Keratinocyte (primary cell): ENCODE data around the gene MAPK4. TPM values are rescaled to one million over a fixed set of nuclear protein-coding genes. Genes with fewer than 3 reads are reported as not detected.
"Not testable (repeated sequence)": the region's sequence is repeated elsewhere in the genome, so short reads cannot be mapped to it uniquely, and the experiment has no call there.

ENCODE experiments used
- DNase-seq: peaks from one replicate; pipeline ENCODE4 v3.0.0-alpha.2; 2011; ENCODE audit warnings: low read depth, missing footprints, low spot score
- FAIRE-seq: peaks from 2 replicates; lab custom pipeline; 2011; peaks lifted over from hg19 to GRCh38; lab: Jason Lieb, UNC
- H2AFZ ChIP-seq: 2 replicates; pipeline ENCODE4 v1.6.0; 2012; ENCODE audit warnings: low read length, control low read depth, inconsistent platforms; ENCODE audit not compliant: control insufficient read depth
- H3K27ac ChIP-seq: 2 replicates; pipeline ENCODE4 v1.5.1; 2011; ENCODE audit warnings: low read length; ENCODE audit not compliant: control insufficient read depth, insufficient read depth
- H3K27me3 ChIP-seq: 3 replicates; pipeline ENCODE4 v1.6.0; 2011; ENCODE audit warnings: low read length; ENCODE audit not compliant: control insufficient read depth, insufficient read depth; ENCODE audit errors: extremely low read depth
- H3K36me3 ChIP-seq, 2 experiments: 2 replicates in 1 of 2; 3 replicates in 1 of 2; pipeline ENCODE4 v1.5.1; 2011; ENCODE audit warnings: low read length in 2 of 2, mild to moderate bottlenecking in 1 of 2; ENCODE audit not compliant: control insufficient read depth in 2 of 2, insufficient read depth in 2 of 2; ENCODE audit errors: extremely low read depth in 1 of 2
- H3K4me1 ChIP-seq: 3 replicates; pipeline ENCODE4 v1.5.1; 2011; ENCODE audit warnings: low read length; ENCODE audit not compliant: control insufficient read depth, insufficient read depth; ENCODE audit errors: extremely low read depth
- H3K4me2 ChIP-seq: 3 replicates; pipeline ENCODE4 v1.6.0; 2011; ENCODE audit warnings: low read depth, low read length; ENCODE audit not compliant: control insufficient read depth, insufficient read depth; ENCODE audit errors: extremely low read depth
- H3K4me3 ChIP-seq, 3 experiments: fragments of 200-600 bp in 1 of 3; sonication (generic) in 1 of 3; 2 replicates in 2 of 3; 3 replicates in 1 of 3; pipeline ENCODE4 v1.5.1; 2011 to 2016; ENCODE audit warnings: low read length in 3 of 3, mild to moderate bottlenecking in 3 of 3, control low read depth in 2 of 3, inconsistent platforms in 1 of 3, low read depth in 1 of 3, mixed read lengths in 1 of 3, mixed run types in 1 of 3, moderate library complexity in 1 of 3; ENCODE audit not compliant: control insufficient read depth in 2 of 3, insufficient read depth in 2 of 3; ENCODE audit errors: extremely low read depth in 1 of 3
- H3K79me2 ChIP-seq: 2 replicates; pipeline ENCODE4 v1.6.0; 2012; ENCODE audit warnings: low read length; ENCODE audit not compliant: control insufficient read depth, insufficient read depth
- H3K9ac ChIP-seq: 3 replicates; pipeline ENCODE4 v1.6.0; 2011; ENCODE audit warnings: low read length; ENCODE audit not compliant: control insufficient read depth, insufficient read depth; ENCODE audit errors: extremely low read depth
- H3K9me1 ChIP-seq: 3 replicates; pipeline ENCODE4 v1.6.0; 2011; ENCODE audit warnings: low read length; ENCODE audit not compliant: control insufficient read depth, insufficient read depth; ENCODE audit errors: extremely low read depth
- H3K9me3 ChIP-seq: 2 replicates; pipeline ENCODE4 v1.5.1; 2012; ENCODE audit warnings: low read depth, low read length; ENCODE audit not compliant: control insufficient read depth
- H4K20me1 ChIP-seq: 3 replicates; pipeline ENCODE4 v1.6.0; 2011; ENCODE audit warnings: low read length; ENCODE audit not compliant: control insufficient read depth, insufficient read depth; ENCODE audit errors: extremely low read depth
- EZH2 ChIP-seq: IDR thresholded peaks from one replicate; pipeline ENCODE4 v1.6.1; 2012; ENCODE audit warnings: inconsistent platforms, mild to moderate bottlenecking, low read length, moderate library complexity
- dilution Hi-C: fragments of 300-500 bp; cut with MboI; formaldehyde crosslinking; loops from one replicate; pipeline ENCODE4 v1.7.0; 2020; ENCODE audit warnings: low sequenced_read_pairs; ENCODE audit not compliant: extremely low pct_ligation_motif_present
- polyA plus RNA-seq, 5 experiments: library from polyadenylated mRNA; depleted of rRNA in 3 of 5; stranded (reverse) in 3 of 5; stranded (forward) in 1 of 5; unstranded in 1 of 5; fragments of >200 nt; gene quantifications; 1 replicate in 1 of 5; 2 replicates in 3 of 5; 3 replicates in 1 of 5; pipeline versions ENCODE4 v1.2.1 to v1.2.3, GENCODE V29; 2011 to 2012; ENCODE audit warnings: missing spikeins in 2 of 5, low read depth in 1 of 5, low replicate concordance in 1 of 5
- TF ChIP-seq, protein P1 (sequence below), 3 experiments: IDR thresholded peaks in 1 of 3; conservative IDR thresholded peaks in 1 of 3; optimal IDR thresholded peaks in 1 of 3; 2 replicates in 2 of 3; 3 replicates in 1 of 3; pipeline versions ENCODE3 to v1.5.1; 2011; ENCODE audit warnings: low read length in 3 of 3, mild to moderate bottlenecking in 3 of 3, moderate library complexity in 2 of 3, control low read depth in 1 of 3, inconsistent platforms in 1 of 3; ENCODE audit not compliant: insufficient read depth in 2 of 3; ENCODE audit errors: extremely low read depth in 1 of 3

MAPK4 gene
- polyA plus RNA-seq, 1 donor (not counting 4 experiments of a cell fraction or from before 2014, with no cell fraction given), result not detected

DNA sequence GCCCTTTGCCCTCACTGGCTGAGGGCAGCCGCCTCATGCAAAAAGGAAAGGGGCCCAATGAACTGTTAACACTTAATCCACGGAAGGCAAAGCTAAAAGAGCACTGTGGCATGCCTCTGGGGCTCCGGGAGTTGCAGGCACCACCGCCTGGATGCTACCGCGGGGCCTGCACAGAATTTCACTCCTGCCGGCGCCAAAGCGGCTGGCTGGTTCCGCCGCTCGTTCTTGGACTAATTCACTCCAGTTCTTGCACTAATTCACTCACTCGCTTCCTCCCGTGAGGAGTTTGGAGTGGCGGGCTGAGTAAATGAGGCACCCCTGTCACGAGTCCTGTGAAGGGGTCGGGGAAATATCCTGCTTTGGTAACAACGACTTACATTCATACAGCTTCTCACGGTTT, 14.0 kb upstream of the MAPK4 start:
- H3K9ac ChIP-seq, result no peak overlapping the region
- no peaks in the 10 kb centered on the region for H3K4me1 ChIP-seq
- FAIRE-seq (no peak), DNase-seq (no peak)
- no peaks in the 10 kb centered on the region for H3K9me3 ChIP-seq
- H3K9me1 ChIP-seq, result no peaks in the 10 kb centered on the region
- no peaks in the 10 kb centered on the region for H4K20me1 ChIP-seq
- H3K4me2 ChIP-seq, result no peak overlapping the region
- no peak overlapping the region for H3K4me3 ChIP-seq
- TF ChIP-seq, protein P1, sequence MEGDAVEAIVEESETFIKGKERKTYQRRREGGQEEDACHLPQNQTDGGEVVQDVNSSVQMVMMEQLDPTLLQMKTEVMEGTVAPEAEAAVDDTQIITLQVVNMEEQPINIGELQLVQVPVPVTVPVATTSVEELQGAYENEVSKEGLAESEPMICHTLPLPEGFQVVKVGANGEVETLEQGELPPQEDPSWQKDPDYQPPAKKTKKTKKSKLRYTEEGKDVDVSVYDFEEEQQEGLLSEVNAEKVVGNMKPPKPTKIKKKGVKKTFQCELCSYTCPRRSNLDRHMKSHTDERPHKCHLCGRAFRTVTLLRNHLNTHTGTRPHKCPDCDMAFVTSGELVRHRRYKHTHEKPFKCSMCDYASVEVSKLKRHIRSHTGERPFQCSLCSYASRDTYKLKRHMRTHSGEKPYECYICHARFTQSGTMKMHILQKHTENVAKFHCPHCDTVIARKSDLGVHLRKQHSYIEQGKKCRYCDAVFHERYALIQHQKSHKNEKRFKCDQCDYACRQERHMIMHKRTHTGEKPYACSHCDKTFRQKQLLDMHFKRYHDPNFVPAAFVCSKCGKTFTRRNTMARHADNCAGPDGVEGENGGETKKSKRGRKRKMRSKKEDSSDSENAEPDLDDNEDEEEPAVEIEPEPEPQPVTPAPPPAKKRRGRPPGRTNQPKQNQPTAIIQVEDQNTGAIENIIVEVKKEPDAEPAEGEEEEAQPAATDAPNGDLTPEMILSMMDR (optimal IDR thresholded peaks at IDR 0.05 in 1 of 3, IDR thresholded peaks at IDR 0.05 in 1 of 3, conservative IDR thresholded peaks at IDR 0.05 in 1 of 3; ENCODE audit: extremely low read depth in 1 of 3, insufficient read depth in 2 of 3, low read length in 3 of 3), result no peak
- no peak for TF ChIP-seq EZH2
- dilution Hi-C loops, result no loop called here
- H3K79me2 ChIP-seq, result no peaks in the 10 kb centered on the region
- H2AFZ ChIP-seq, result no peak overlapping the region
- no peak overlapping the region for H3K27ac ChIP-seq
- no peaks in the 10 kb centered on the region for H3K27me3 ChIP-seq
- no peaks in the 10 kb centered on the region for H3K36me3 ChIP-seq

DNA sequence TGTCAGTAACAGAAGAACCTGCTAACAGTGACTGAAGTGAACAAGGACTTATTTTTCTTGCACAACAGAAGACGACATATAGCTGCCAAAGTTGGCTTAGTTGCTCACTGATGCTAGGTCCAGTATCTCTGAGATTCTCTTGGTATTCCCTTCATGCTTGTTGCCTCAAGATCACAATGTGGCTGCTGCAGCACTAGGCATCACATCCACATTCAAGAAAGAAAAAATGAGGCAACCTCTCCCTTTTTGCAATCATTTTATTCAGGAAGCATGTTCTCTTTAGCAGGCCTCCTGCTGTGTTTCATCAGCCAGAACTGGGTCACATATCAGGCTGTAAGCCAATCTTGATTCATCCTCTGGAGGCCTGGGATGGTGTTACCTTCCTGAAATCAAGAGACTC, 11.7 kb upstream of the MAPK4 start:
- Histone ChIP-seq H3K79me2 (no peaks in the 10 kb centered on the region), H3K4me3 (no peak overlapping the region), H3K27ac (no peak overlapping the region), H3K4me2 (no peak overlapping the region), H3K9ac (no peak overlapping the region), H4K20me1 (no peaks in the 10 kb centered on the region), H3K9me1 (no peaks in the 10 kb centered on the region), H3K4me1 (no peaks in the 10 kb centered on the region), H3K27me3 (no peaks in the 10 kb centered on the region), H3K36me3 (no peaks in the 10 kb centered on the region), H2AFZ (no peak overlapping the region), H3K9me3 (no peaks in the 10 kb centered on the region)
- dilution Hi-C loops, result no loop called here
- no peak for TF ChIP-seq EZH2
- TF ChIP-seq, protein P1 (optimal IDR thresholded peaks at IDR 0.05 in 1 of 3, IDR thresholded peaks at IDR 0.05 in 1 of 3, conservative IDR thresholded peaks at IDR 0.05 in 1 of 3; ENCODE audit: extremely low read depth in 1 of 3, insufficient read depth in 2 of 3, low read length in 3 of 3), result no peak
- DNase-seq (no peak), FAIRE-seq (no peak)

GRCh38 chr18:50551651-50552050, 8.2 kb upstream of the MAPK4 start:
- dilution Hi-C loops, result not testable (repeated sequence)

More at GRCh38 chr18:50551651-50552050, 8.2 kb upstream of the MAPK4 start:
- not testable (repeated sequence) for H2AFZ ChIP-seq, DNase-seq, H3K79me2 ChIP-seq, H3K27ac ChIP-seq, H3K27me3 ChIP-seq, H4K20me1 ChIP-seq, H3K9ac ChIP-seq, H3K9me1 ChIP-seq, H3K4me2 ChIP-seq, H3K36me3 ChIP-seq, H3K4me3 ChIP-seq, H3K9me3 ChIP-seq, H3K4me1 ChIP-seq, FAIRE-seq
